T-cell (primary cell): ENCODE results near the gene COL13A1. TPM values are rescaled to one million over a fixed set of nuclear protein-coding genes. Genes with fewer than 3 reads are reported as not detected.

Experiments used
- ATAC-seq, 4 experiments: fragments of 200-7000 bp in 3 of 4; fragments of 150-1000 bp in 1 of 4; cut with Tn5 transposase; replicated peaks in 1 of 4; 1 replicate in 3 of 4; 2 replicates in 1 of 4; pipeline ENCODE4 v1.10.0; 2021; ENCODE audit warnings: moderate library complexity in 3 of 4, mild to moderate bottlenecking in 2 of 4, moderate number of reproducible peaks in 1 of 4
- CTCF ChIA-PET, 2 donors: fragments of 300-600 bp; sonication (Branson Sonifier 250); formaldehyde crosslinking; loops; one replicate each; lab custom pipeline; 2022; ENCODE audit warnings: antibody characterized with exemption in 2 of 2; lab: Charles Lee
- POLR2A ChIA-PET, 2 donors: fragments of 300-600 bp; sonication (Branson Sonifier 250); formaldehyde crosslinking; loops; one replicate each; lab custom pipeline; 2022; ENCODE audit warnings: antibody characterized with exemption in 2 of 2; lab: Charles Lee
- DNase-seq, 35 experiments: peaks; one replicate each; pipeline versions ENCODE4 v3.0.0 to v3.0.0-alpha.2; 2013 to 2023
- H3K27ac ChIP-seq: one replicate; pipeline ENCODE4 v1.5.1; 2013; ENCODE audit warnings: low read length
- H3K27me3 ChIP-seq, 2 experiments: replicated peaks in 1 of 2; 1 replicate in 1 of 2; 2 replicates in 1 of 2; pipeline versions ENCODE4 v1.6.1 to v1.7.0; 2013; ENCODE audit warnings: low read length in 1 of 2, mixed read lengths in 1 of 2; ENCODE audit not compliant: control insufficient read depth in 2 of 2, insufficient read depth in 2 of 2; ENCODE audit errors: extremely low read depth in 1 of 2
- H3K36me3 ChIP-seq, 2 donors: 1 replicate in 1 of 2; 2 replicates in 1 of 2; pipeline versions ENCODE4 v1.6.1 to v1.7.0; 2013; ENCODE audit warnings: low read length in 1 of 2; ENCODE audit not compliant: control insufficient read depth in 2 of 2, insufficient read depth in 1 of 2; ENCODE audit errors: extremely low read depth in 1 of 2
- H3K4me1 ChIP-seq, 2 experiments: 1 replicate in 1 of 2; 2 replicates in 1 of 2; pipeline versions ENCODE4 v1.6.1 to v1.7.0; 2013; ENCODE audit warnings: low read length in 2 of 2, mixed read lengths in 1 of 2; ENCODE audit not compliant: insufficient read depth in 2 of 2, control insufficient read depth in 1 of 2; ENCODE audit errors: extremely low read depth in 1 of 2
- H3K4me3 ChIP-seq, 2 donors: 1 replicate in 1 of 2; 2 replicates in 1 of 2; pipeline versions ENCODE4 v1.5.1 to v1.7.0; 2013; ENCODE audit warnings: mild to moderate bottlenecking in 2 of 2, low read length in 1 of 2, moderate library complexity in 1 of 2; ENCODE audit not compliant: control insufficient read depth in 1 of 2; ENCODE audit errors: extremely low read depth in 1 of 2
- H3K9me3 ChIP-seq: 2 replicates; pipeline ENCODE4 v1.7.0; 2013
- H3K27ac Mint-ChIP-seq, 2 donors: one replicate each; pipeline ENCODE4 v1.8.0; 2020 to 2021; ENCODE audit warnings: mild to moderate bottlenecking in 2 of 2, mixed read lengths in 2 of 2
- H3K27me3 Mint-ChIP-seq, 2 donors: one replicate each; pipeline ENCODE4 v1.8.0; 2021 to 2022; ENCODE audit warnings: mixed read lengths in 2 of 2
- H3K36me3 Mint-ChIP-seq: one replicate; pipeline ENCODE4 v1.8.0; 2021; ENCODE audit warnings: mixed read lengths
- H3K4me1 Mint-ChIP-seq, 3 donors: one replicate each; pipeline ENCODE4 v1.8.0; 2020 to 2022; ENCODE audit warnings: mixed read lengths in 3 of 3, mild to moderate bottlenecking in 1 of 3
- H3K4me3 Mint-ChIP-seq, 3 donors: one replicate each; pipeline ENCODE4 v1.8.0; 2020 to 2022; ENCODE audit warnings: mild to moderate bottlenecking in 3 of 3, mixed read lengths in 3 of 3, moderate library complexity in 3 of 3
- H3K9me3 Mint-ChIP-seq, 3 donors: one replicate each; pipeline ENCODE4 v1.8.0; 2020 to 2022; ENCODE audit warnings: mixed read lengths in 3 of 3
- WGBS: methylation state at CpG from one replicate; pipeline ENCODE4 v1.1.5; 2013; ENCODE audit warnings: missing lambda C conversion rate; ENCODE audit not compliant: insufficient coverage; 5-methylcytosine and 5-hydroxymethylcytosine counted together
- total RNA-seq, 35 experiments: library from RNA in 6 of 35; stranded (reverse) in 6 of 35; fragments of 120-200 nt in 1 of 35; gene quantifications; one replicate each; pipeline versions ENCODE4 v1.2.1 to v1.2.4 and lab custom pipeline; 2013 to 2026

Gene COL13A1
- total RNA-seq, 5 donors from 2014 or later (not counting 1 experiment from before 2014, with no cell fraction given), result 0.09 TPM; not detected in 4

GRCh38 chr10:69948261-69948660, 146.6 kb downstream of the COL13A1 start:
- Histone ChIP-seq H3K4me3 (no peak overlapping the region), H3K27ac (no peak overlapping the region), H3K36me3 (no peaks in the 10 kb centered on the region), H3K27me3 (peaks cover 0 to 26% of the 10 kb centered on the region in 2 experiments), H3K9me3 (no peaks in the 10 kb centered on the region), H3K4me1 (no peaks in the 10 kb centered on the region)
- no peaks in the 10 kb centered on the region for H3K36me3 Mint-ChIP-seq
- no peak overlapping the region for H3K4me3 Mint-ChIP-seq
- H3K4me1 Mint-ChIP-seq, result no peaks in the 10 kb centered on the region
- peaks cover 0 to 10% of the 10 kb centered on the region in 2 donors for H3K27me3 Mint-ChIP-seq
- no peak for DNase-seq
- no peaks in the 10 kb centered on the region for H3K9me3 Mint-ChIP-seq
- ChIA-PET POLR2A (no interaction called here), CTCF (no interaction called here)
- H3K27ac Mint-ChIP-seq, result no peak overlapping the region
- WGBS, result 92% methylated on average over 3 of the region's 4 CpGs
- ATAC-seq, result no peak

- DNase-seq (no peak), ATAC-seq (no peak)
- 60% methylated on average over 1 of the region's 8 CpGs for WGBS
- peaks cover 3 to 10% of the 10 kb centered on the region in 2 donors for H3K27me3 Mint-ChIP-seq
- no peak overlapping the region for H3K4me3 ChIP-seq
- no peak overlapping the region for H3K4me3 Mint-ChIP-seq
- H3K27ac ChIP-seq, result no peak overlapping the region
- peaks cover 0 to 14% of the 10 kb centered on the region in 2 experiments for H3K27me3 ChIP-seq
- H3K36me3 ChIP-seq, result no peaks in the 10 kb centered on the region
- CTCF ChIA-PET, result no interaction called here
- H3K4me1 ChIP-seq, result no peaks in the 10 kb centered on the region
- H3K36me3 Mint-ChIP-seq, result no peaks in the 10 kb centered on the region
- POLR2A ChIA-PET, result interaction anchor here in 1 of 2 donors (0.6 kb wide), 1 partner anchor 1834 kb away, joined by 8 read pairs; no protein-coding TSS in a partner anchor
- H3K9me3 ChIP-seq, result no peaks in the 10 kb centered on the region
- no peak overlapping the region for H3K27ac Mint-ChIP-seq
- H3K9me3 Mint-ChIP-seq, result no peaks in the 10 kb centered on the region
- H3K4me1 Mint-ChIP-seq, result no peaks in the 10 kb centered on the region
Observed at GRCh38 chr10:69949770-69950169, 148.1 kb downstream of the COL13A1 start.

GRCh38 chr10:69951658-69952057, 150.0 kb downstream of the COL13A1 start:
- H3K27ac Mint-ChIP-seq, result no peak overlapping the region
- ChIA-PET CTCF (no interaction called here), POLR2A (no interaction called here)
- no peaks in the 10 kb centered on the region for H3K4me1 Mint-ChIP-seq
- H3K27me3 Mint-ChIP-seq, result peaks cover 13 to 19% of the 10 kb centered on the region in 2 donors
- Histone ChIP-seq H3K27ac (no peak overlapping the region), H3K27me3 (peaks cover 0 to 11% of the 10 kb centered on the region in 2 experiments), H3K9me3 (no peaks in the 10 kb centered on the region), H3K36me3 (no peaks in the 10 kb centered on the region), H3K4me3 (no peak overlapping the region), H3K4me1 (no peaks in the 10 kb centered on the region)
- H3K4me3 Mint-ChIP-seq, result no peak overlapping the region
- no peaks in the 10 kb centered on the region for H3K9me3 Mint-ChIP-seq
- DNase-seq, result no peak
- ATAC-seq, result no peak
- H3K36me3 Mint-ChIP-seq, result no peaks in the 10 kb centered on the region
- no CpG with 5 or more reads among the region's 3 CpGs for WGBS

DNA sequence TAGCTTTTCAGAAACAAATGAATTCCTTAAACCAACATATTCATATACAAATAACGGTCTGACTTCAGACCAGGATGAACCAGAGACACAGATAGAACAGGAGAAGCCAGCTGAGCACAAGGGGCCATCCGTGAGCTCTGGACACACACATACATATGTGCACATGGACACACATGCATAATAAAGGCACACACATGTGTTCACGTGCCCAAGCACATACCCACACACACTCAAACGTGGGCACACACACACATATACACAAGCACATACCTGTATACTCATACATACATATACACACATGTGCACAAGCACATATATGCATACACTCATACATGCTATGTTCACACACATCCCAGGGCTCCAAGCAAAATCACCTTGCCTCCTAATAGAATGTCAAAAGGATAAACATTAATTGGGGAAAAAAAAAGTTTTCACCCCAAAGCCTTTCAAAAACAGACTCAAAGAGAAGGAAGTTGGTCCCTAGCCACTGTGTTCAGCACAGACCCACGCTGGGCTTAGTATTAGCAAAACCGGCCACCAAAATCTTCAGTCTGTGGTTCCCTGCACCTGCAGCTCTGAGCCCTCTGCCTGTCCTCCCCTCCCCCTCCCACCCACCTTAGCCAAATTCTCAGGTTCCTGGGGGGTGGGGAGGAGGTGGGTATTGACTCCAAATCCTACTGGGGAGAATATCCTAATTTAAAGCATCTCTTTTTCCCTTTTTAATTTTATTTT, 150.5 kb downstream of the COL13A1 start:
- ChIA-PET POLR2A (no interaction called here), CTCF (no interaction called here)
- no peaks in the 10 kb centered on the region for H3K36me3 Mint-ChIP-seq

DNA sequence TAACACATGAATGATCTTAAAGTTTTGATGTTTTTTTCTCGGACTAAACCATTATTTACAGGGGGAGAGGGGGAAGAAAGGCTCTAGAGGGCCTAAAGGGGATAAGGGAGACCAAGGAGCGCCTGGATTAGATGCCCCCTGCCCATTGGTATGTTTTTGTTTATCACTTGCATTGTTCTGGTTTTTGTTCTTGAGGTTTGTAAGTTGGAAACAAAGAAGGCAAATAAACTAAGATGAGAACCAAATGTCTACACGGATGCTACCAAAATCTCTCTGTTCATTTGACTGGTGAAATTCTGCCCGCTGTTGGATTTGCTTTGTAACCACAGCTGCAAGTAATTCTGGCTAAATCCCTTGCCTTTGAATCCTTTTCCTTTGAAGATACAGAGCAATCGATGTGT, 151.1 kb downstream of the COL13A1 start:
- ChIA-PET CTCF (no interaction called here), POLR2A (no interaction called here)
- ATAC-seq (no peak), DNase-seq (no peak)
- H3K27me3 Mint-ChIP-seq, result peaks cover 13 to 19% of the 10 kb centered on the region in 2 donors
- no peaks in the 10 kb centered on the region for H3K36me3 ChIP-seq
- no peaks in the 10 kb centered on the region for H3K4me1 Mint-ChIP-seq
- WGBS, result 61% methylated on average over 3 of the region's 5 CpGs
- H3K4me3 Mint-ChIP-seq, result no peak overlapping the region
- H3K27me3 ChIP-seq, result peaks cover 0 to 11% of the 10 kb centered on the region in 2 experiments
- H3K27ac ChIP-seq, result no peak overlapping the region
- H3K9me3 ChIP-seq, result no peaks in the 10 kb centered on the region
- H3K4me1 ChIP-seq, result no peaks in the 10 kb centered on the region
- no peak overlapping the region for H3K4me3 ChIP-seq
- H3K27ac Mint-ChIP-seq, result no peak overlapping the region
- no peaks in the 10 kb centered on the region for H3K36me3 Mint-ChIP-seq
- no peaks in the 10 kb centered on the region for H3K9me3 Mint-ChIP-seq

More for the DNA sequence above, 150.5 kb downstream of the COL13A1 start:
- Histone ChIP-seq H3K36me3 (no peaks in the 10 kb centered on the region), H3K4me1 (no peaks in the 10 kb centered on the region), H3K9me3 (no peaks in the 10 kb centered on the region), H3K27me3 (peaks cover 0 to 11% of the 10 kb centered on the region in 2 experiments), H3K27ac (no peak overlapping the region), H3K4me3 (no peak overlapping the region)
- Mint-ChIP-seq H3K27me3 (peaks cover 13 to 19% of the 10 kb centered on the region in 2 donors), H3K9me3 (no peaks in the 10 kb centered on the region), H3K4me1 (no peaks in the 10 kb centered on the region), H3K27ac (no peak overlapping the region), H3K4me3 (no peak overlapping the region)
- ATAC-seq (no peak), DNase-seq (no peak)
- WGBS, result 55% methylated on average over 4 of the region's 6 CpGs

DNA sequence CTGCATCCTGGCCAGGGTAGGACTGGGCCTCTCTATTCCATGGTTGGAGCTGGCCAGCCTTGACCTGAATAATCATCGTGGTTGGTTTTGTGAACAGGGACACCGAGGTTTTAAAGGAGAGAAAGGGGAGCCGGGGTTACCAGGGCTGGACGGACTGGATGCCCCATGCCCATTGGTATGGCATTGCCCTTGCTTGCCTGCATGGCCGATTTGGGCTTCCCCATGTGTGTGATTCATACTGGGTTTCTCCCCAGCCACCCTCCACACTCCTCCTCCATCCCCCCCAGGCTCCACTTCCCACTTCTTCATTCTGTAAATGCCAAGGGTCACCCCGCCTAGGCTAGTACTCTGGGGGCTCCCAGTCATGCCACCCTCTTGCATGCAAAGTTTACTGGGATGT, 152.1 kb downstream of the COL13A1 start:
- Mint-ChIP-seq H3K9me3 (no peaks in the 10 kb centered on the region), H3K27ac (no peak overlapping the region), H3K4me3 (no peak overlapping the region), H3K4me1 (no peaks in the 10 kb centered on the region), H3K27me3 (peaks cover 15 to 20% of the 10 kb centered on the region in 2 donors), H3K36me3 (no peaks in the 10 kb centered on the region)
- H3K4me3 ChIP-seq, result no peak overlapping the region
- ChIA-PET CTCF (interaction anchor here in 1 of 2 donors (0.5 kb wide), 1 partner anchor 42 kb away, joined by 6 read pairs; no protein-coding TSS in a partner anchor), POLR2A (no interaction called here)
- DNase-seq (no peak), ATAC-seq (no peak)
- no peaks in the 10 kb centered on the region for H3K9me3 ChIP-seq
- H3K36me3 ChIP-seq, result no peaks in the 10 kb centered on the region
- no peak overlapping the region for H3K27ac ChIP-seq
- H3K27me3 ChIP-seq, result peaks cover 0 to 11% of the 10 kb centered on the region in 2 experiments
- 72% methylated on average over 4 of the region's 6 CpGs for WGBS
- no peaks in the 10 kb centered on the region for H3K4me1 ChIP-seq
